Ishikawa (cell line): ENCODE results near the gene ARHGEF28.

Experiments used
- CEBPB ChIP-seq: IDR thresholded peaks from 2 replicates; pipeline ENCODE4 v1.6.1; 2012
- CREB1 ChIP-seq: IDR thresholded peaks from 2 replicates; pipeline ENCODE4 v1.6.1; 2012; ENCODE audit warnings: low read depth
- MAX ChIP-seq: IDR thresholded peaks from 2 replicates; pipeline ENCODE4 v1.6.1; 2012
- RAD21 ChIP-seq: IDR thresholded peaks from 2 replicates; pipeline ENCODE4 v1.6.1; 2012; ENCODE audit warnings: low read depth
- TAF1 ChIP-seq: IDR thresholded peaks from 2 replicates; pipeline ENCODE4 v1.6.1; 2012; ENCODE audit warnings: low read depth, mild to moderate bottlenecking
- USF1 ChIP-seq: IDR thresholded peaks from 2 replicates; pipeline ENCODE4 v1.6.1; 2012
- YY1 ChIP-seq: IDR thresholded peaks from 2 replicates; pipeline ENCODE4 v1.6.1; 2012; ENCODE audit warnings: low read depth

DNA sequence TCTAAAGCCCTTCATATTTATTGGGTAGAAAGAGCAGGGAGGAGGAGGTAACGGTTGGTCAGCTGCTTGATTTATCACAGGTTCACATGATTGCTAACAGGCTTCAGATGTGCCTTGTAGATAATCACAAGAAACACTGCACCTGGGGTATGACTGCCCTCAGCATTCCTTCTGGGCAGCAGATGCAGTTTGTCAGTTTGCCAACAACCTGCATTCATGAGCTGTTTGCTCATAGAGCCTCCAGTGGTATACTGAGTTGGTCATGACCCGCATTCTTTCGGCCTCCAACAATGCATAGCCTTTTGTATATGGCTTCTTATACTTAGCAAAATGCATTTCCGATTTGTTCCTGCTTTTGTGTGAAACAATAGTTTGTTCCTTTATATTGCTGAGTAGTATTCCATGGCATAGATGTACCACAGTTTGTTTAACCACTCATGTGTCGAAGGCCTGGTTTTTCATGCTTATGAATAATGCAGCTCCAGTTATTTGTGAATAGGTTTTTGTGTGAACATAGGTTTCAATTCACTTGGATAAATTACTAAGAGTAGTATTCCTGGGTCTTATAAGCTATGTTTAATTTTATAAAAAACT is 83.6 kb downstream of the ARHGEF28 start:
- TF ChIP-seq CEBPB (no peak), USF1 (no peak), YY1 (no peak), CREB1 (no peak), RAD21 (no peak), TAF1 (no peak), MAX (no peak)
